Nephron progenitor cell (in vitro differentiated cells): ENCODE results near the gene LEUTX.

ENCODE experiments used
- DNase-seq: peaks from one replicate; pipeline ENCODE4 v3.0.0; 2021
- H3K27ac Mint-ChIP-seq: 2 replicates; pipeline ENCODE4 v1.8.0; 2021; ENCODE audit warnings: mild to moderate bottlenecking, moderate library complexity, mixed read lengths
- H3K27me3 Mint-ChIP-seq: 2 replicates; pipeline ENCODE4 v1.8.0; 2021; ENCODE audit warnings: mild to moderate bottlenecking, low read depth, mixed read lengths; ENCODE audit not compliant: poor library complexity
- H3K36me3 Mint-ChIP-seq: 2 replicates; pipeline ENCODE4 v1.8.0; 2021; ENCODE audit warnings: low read depth, mixed read lengths
- H3K4me1 Mint-ChIP-seq: 2 replicates; pipeline ENCODE4 v1.8.0; 2021; ENCODE audit warnings: mixed read lengths
- H3K4me3 Mint-ChIP-seq: 2 replicates; pipeline ENCODE4 v1.8.0; 2021; ENCODE audit warnings: mild to moderate bottlenecking, moderate library complexity, mixed read lengths
- H3K9me3 Mint-ChIP-seq: 2 replicates; pipeline ENCODE4 v1.8.0; 2021; ENCODE audit warnings: mild to moderate bottlenecking, moderate library complexity, mixed read lengths
- TF ChIP-seq, protein P1 (sequence below): fragments of 200-600 bp; sonication (generic); IDR thresholded peaks from 2 replicates; pipeline ENCODE4 v1.5.0; 2021; ENCODE audit warnings: antibody characterized with exemption

LEUTX gene

DNA sequence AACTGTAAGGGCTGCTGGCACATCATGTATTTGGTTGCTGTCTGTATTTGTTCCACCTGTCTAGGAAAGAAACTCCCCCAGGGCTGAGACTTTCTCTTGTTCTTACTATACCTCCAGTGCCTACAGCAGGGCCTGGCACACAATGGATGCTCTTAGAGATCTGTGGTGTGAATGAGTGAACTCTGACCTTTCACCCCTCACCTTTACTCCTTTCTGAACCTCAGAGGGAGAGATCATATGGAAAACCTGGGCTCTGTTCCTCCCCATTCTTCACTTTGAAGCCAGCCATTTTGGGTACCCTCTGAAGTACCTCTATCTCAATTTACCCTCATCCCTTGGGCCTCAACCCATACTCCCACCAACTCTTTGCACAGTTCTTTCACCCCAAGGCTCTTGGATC, 52.2 kb downstream of the LEUTX start:
- DNase-seq, result no peak
- peaks cover 41% of the 10 kb centered on the region for H3K4me1 Mint-ChIP-seq
- no peaks in the 10 kb centered on the region for H3K9me3 Mint-ChIP-seq
- peaks cover 57% of the 10 kb centered on the region for H3K36me3 Mint-ChIP-seq
- peak overlapping the region; percentile 29 for H3K4me3 Mint-ChIP-seq
- TF ChIP-seq, protein P1, sequence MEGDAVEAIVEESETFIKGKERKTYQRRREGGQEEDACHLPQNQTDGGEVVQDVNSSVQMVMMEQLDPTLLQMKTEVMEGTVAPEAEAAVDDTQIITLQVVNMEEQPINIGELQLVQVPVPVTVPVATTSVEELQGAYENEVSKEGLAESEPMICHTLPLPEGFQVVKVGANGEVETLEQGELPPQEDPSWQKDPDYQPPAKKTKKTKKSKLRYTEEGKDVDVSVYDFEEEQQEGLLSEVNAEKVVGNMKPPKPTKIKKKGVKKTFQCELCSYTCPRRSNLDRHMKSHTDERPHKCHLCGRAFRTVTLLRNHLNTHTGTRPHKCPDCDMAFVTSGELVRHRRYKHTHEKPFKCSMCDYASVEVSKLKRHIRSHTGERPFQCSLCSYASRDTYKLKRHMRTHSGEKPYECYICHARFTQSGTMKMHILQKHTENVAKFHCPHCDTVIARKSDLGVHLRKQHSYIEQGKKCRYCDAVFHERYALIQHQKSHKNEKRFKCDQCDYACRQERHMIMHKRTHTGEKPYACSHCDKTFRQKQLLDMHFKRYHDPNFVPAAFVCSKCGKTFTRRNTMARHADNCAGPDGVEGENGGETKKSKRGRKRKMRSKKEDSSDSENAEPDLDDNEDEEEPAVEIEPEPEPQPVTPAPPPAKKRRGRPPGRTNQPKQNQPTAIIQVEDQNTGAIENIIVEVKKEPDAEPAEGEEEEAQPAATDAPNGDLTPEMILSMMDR, result no peak
- no peaks in the 10 kb centered on the region for H3K27me3 Mint-ChIP-seq
- peak overlapping the region; percentile 28 for H3K27ac Mint-ChIP-seq

DNA sequence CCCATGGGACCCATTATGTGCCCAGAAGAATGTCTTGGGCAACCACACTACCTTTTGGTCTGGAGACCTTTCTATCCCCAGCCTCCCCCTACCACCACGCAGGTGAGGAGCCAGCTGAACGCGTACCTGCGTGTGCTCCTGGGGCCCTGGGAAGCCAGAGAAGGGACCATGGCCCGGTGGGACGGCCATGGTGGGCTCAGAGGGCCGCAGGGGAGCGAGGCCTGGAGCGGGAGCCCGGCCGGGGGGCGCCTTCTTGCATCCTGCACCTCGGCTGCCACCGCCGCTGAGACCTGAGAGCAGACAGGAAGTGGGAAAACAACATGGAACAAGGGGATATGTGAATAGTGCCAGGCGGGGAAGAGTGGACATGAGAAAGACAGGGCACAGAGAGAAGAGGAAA, 53.0 kb downstream of the LEUTX start:
- H3K4me1 Mint-ChIP-seq, result peaks cover 41% of the 10 kb centered on the region

DNA sequence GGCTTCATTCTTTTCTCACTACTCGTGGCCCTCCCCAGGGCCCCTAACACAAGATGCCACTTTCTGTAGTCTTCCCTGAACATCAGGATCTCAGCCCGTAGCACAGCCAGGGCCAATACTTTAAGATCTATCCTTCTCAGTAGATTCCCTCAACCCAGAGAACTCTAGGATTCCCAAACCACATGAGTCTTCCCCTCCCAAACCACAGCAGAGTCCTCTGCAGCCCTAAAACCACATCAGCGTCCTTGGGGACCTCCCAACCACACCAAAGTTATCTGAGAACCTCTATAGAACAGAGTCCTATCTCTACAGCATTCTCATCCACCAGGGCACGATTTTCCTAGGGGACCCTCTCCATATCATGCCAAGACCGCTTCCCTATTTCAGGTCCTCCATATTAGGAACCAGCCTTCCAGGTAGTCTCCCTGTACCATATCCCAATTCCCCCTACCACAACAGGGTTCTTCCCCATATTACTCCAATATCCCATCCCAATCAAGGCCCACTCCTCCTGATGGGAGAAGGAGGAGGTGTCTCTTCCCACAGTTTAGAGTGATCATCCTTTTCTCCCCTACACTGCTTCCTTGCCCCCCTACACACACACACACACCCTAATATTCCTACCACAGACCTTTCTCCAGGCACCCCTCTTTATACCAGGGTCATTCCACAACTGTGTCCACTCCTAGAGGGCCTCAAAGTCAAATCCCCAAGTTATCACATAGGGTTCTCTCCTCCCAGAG, 53.9 kb downstream of the LEUTX start:
- Mint-ChIP-seq H3K27ac (peak overlapping the region; percentile 89), H3K27me3 (no peaks in the 10 kb centered on the region), H3K4me3 (peak overlapping the region; percentile 92), H3K4me1 (peaks cover 41% of the 10 kb centered on the region), H3K9me3 (no peaks in the 10 kb centered on the region), H3K36me3 (peaks cover 72% of the 10 kb centered on the region)
- TF ChIP-seq, protein P1, result no peak
- no peak for DNase-seq

More for the DNA sequence above, 53.0 kb downstream of the LEUTX start:
- Mint-ChIP-seq H3K27ac (peak overlapping the region; percentile 69), H3K9me3 (no peaks in the 10 kb centered on the region), H3K36me3 (peaks cover 63% of the 10 kb centered on the region), H3K4me3 (peak overlapping the region; percentile 92), H3K27me3 (no peaks in the 10 kb centered on the region)
- DNase-seq, result no peak
- TF ChIP-seq, protein P1, result no peak

DNA sequence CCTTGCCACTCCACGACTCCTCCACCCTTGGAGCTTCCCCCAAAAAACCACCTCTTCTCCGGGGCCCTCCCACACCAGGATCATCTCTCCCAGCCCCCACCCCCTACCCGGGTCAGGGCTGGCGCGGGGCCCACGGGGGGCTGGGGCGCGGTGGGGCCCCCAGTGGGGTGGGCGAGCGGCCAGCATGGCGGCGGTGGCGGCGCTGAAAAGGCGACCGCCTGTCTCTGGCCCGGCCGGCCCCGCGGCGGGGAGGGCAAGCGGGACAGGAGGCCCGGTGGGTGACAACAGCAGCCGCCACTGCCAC, 54.5 kb downstream of the LEUTX start:
- no peaks in the 10 kb centered on the region for H3K27me3 Mint-ChIP-seq

DNA sequence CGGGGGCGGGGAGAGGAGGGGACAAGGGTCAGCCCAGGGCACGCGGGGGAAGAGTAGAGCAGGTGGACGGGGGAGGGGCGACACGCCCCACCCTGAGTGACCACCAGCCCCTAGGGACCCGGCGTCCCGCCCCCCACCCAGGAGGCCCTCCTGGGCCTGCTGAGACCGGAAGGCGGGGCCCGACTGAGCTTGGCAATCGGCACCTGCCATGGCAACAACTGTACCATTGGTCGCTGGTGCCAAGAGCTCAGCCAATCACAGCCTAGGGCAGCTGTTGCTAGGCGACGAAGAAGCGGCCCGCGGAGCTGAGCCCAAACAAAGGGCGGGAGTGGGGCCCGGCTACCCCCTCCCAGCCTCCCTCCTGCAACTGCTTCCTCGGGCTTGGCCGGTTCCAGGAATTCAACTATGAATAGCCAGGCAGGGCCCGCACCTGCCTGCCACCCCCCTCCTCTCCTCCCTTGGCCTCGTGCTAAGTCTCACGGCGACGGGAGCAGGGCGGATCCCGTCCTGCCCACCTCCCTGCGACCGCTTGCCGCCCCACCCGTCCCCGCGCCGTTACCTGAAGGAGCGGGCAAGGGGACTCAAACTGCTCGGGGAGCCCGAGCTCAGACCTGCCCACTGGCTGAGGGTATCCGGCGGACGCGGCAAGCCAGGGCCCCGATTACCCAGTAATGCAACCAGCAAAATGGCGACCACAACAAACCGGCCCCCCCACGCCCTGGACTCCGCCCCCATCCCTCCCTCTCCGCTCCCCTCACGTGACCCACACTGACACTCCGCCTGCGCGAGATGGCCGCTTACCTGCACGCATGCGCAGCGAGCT, 55.0 kb downstream of the LEUTX start, which contains the start of gene DYRK1B:
Gene DYRK1B (minus strand): TSS at position 699 of the 823 bp plus-strand sequence. CDS start 2,295 bp downstream, outside the sequence.
- Mint-ChIP-seq H3K27ac (peak within 1 kb of the TSS; percentile 97), H3K4me3 (peak within 1 kb of the TSS; percentile 92), H3K4me1 (peaks cover 38% of the 10 kb centered on the region), H3K27me3 (no peaks in the 10 kb centered on the region), H3K36me3 (peaks cover 68% of the 10 kb centered on the region), H3K9me3 (no peaks in the 10 kb centered on the region)
- TF ChIP-seq, protein P1, result no peak
- peak; percentile 97 for DNase-seq

More for the DNA sequence above, 54.5 kb downstream of the LEUTX start:
- Mint-ChIP-seq H3K36me3 (peaks cover 71% of the 10 kb centered on the region), H3K4me3 (peak overlapping the region; percentile 92), H3K27ac (peak overlapping the region; percentile 89), H3K9me3 (no peaks in the 10 kb centered on the region), H3K4me1 (peaks cover 41% of the 10 kb centered on the region)
- TF ChIP-seq, protein P1, result no peak
- DNase-seq, result no peak
